ENCODE measurements around the gene ACP1.

The ACP1 gene

DNA sequence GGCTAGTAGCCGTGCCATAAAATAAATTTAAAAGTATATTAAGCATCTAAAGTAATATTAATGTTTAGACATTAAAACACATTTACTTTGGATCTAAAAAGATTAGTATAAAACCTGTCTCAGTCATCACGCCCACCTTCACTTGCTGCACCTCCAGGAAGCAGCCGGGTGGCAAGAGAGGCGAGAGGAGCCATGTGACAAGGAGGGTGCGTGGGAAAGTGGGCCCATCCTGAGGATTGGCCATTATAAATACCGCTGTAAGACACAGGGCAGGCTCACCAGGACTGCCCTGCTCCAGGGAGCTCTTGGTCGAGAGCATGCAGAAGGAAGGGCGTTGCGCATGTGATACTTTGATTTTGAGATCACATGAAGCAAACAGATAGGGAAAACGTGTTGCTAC lies 57.6 kb downstream of the ACP1 start:
- DNase-seq (ENCODE audit: low read depth) = no peak
- in situ Hi-C loops (cut with HindIII; ENCODE audit: low sequenced_read_pairs) = no loop called here
- TF ChIP-seq, protein P1, sequence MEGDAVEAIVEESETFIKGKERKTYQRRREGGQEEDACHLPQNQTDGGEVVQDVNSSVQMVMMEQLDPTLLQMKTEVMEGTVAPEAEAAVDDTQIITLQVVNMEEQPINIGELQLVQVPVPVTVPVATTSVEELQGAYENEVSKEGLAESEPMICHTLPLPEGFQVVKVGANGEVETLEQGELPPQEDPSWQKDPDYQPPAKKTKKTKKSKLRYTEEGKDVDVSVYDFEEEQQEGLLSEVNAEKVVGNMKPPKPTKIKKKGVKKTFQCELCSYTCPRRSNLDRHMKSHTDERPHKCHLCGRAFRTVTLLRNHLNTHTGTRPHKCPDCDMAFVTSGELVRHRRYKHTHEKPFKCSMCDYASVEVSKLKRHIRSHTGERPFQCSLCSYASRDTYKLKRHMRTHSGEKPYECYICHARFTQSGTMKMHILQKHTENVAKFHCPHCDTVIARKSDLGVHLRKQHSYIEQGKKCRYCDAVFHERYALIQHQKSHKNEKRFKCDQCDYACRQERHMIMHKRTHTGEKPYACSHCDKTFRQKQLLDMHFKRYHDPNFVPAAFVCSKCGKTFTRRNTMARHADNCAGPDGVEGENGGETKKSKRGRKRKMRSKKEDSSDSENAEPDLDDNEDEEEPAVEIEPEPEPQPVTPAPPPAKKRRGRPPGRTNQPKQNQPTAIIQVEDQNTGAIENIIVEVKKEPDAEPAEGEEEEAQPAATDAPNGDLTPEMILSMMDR (IDR thresholded peaks at IDR 0.05; ENCODE audit: low read depth, low read length, missing control alignments) = no peak
- no peak overlapping the region for H3K4me3 ChIP-seq (ENCODE audit: low read depth, low read length)

DNA sequence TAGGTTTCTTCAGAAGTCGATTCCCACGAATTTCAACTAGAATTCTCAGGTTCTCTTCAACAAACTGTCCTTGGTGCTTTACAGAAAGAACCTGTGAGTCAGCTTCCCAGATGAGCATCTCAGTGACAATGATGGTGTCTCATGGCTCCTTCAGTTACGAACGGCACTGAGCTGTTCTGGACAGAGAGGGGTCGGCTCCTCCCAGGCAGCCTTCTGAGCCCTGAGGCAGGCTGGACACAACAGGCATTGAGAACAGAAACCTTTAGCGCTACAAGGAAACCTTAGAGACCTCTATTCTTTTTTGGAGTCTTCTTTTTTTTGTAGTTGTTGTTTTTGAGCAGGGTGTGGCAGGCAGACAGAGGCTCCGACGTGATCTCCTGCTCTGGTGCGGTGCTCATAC lies 58.3 kb downstream of the ACP1 start:
- in situ Hi-C loops (cut with HindIII; ENCODE audit: low sequenced_read_pairs) = no loop called here
- TF ChIP-seq, protein P1 (IDR thresholded peaks at IDR 0.05; ENCODE audit: low read depth, low read length, missing control alignments) = no peak
- no peak overlapping the region for H3K4me3 ChIP-seq (ENCODE audit: low read depth, low read length)
- no peak for DNase-seq (ENCODE audit: low read depth)

All from astrocyte of the cerebellum (primary cell).